GM18507 (cell line): ENCODE results near the gene CD82.

Experiments used
- DNase-seq: peaks from one replicate; pipeline ENCODE4 v3.0.0; 2011; ENCODE audit warnings: low read depth; ENCODE audit not compliant: insufficient read length; ENCODE audit errors: extremely low spot score
- FAIRE-seq: peaks from 2 replicates; lab custom pipeline; 2011; peaks lifted over from hg19 to GRCh38; lab: Jason Lieb, UNC

Gene CD82

GRCh38 chr11:44572884-44573283 lies 7.4 kb downstream of the CD82 start:
- FAIRE-seq (no peak), DNase-seq (no peak)

- FAIRE-seq (peak; percentile 35), DNase-seq (no peak)
Observed at GRCh38 chr11:44573333-44573732, 7.9 kb downstream of the CD82 start.

GRCh38 chr11:44574610-44575287 lies 9.3 kb downstream of the CD82 start:
- DNase-seq (no peak), FAIRE-seq (peak; percentile 90)

- no peak for DNase-seq
- no peak for FAIRE-seq
Observed at GRCh38 chr11:44575288-44575672, 9.8 kb downstream of the CD82 start.

- DNase-seq (no peak), FAIRE-seq (no peak)
Observed at GRCh38 chr11:44575962-44576361, 10.5 kb downstream of the CD82 start.

GRCh38 chr11:44576656-44577055 lies 11.2 kb downstream of the CD82 start:
- DNase-seq, result no peak
- no peak for FAIRE-seq

- FAIRE-seq, result peak; percentile 54
- DNase-seq, result no peak
Observed at GRCh38 chr11:44577231-44577830, 11.9 kb downstream of the CD82 start.

- DNase-seq (no peak), FAIRE-seq (peak; percentile 61)
Observed at GRCh38 chr11:44578279-44578678, 12.8 kb downstream of the CD82 start.

GRCh38 chr11:44579302-44579761 lies 13.9 kb downstream of the CD82 start:
- FAIRE-seq (no peak), DNase-seq (no peak)

GRCh38 chr11:44580701-44581100 lies 15.2 kb downstream of the CD82 start:
- DNase-seq, result no peak
- FAIRE-seq, result no peak

- DNase-seq (no peak), FAIRE-seq (no peak)
Observed at GRCh38 chr11:44581246-44581645, 15.8 kb downstream of the CD82 start.

GRCh38 chr11:44582641-44583352 lies 17.3 kb downstream of the CD82 start:
- FAIRE-seq (no peak), DNase-seq (no peak)

- no peak for FAIRE-seq
- no peak for DNase-seq
Observed at GRCh38 chr11:44583353-44583669, 17.8 kb downstream of the CD82 start.

- FAIRE-seq (no peak), DNase-seq (no peak)
Observed at GRCh38 chr11:44585421-44585820, 20.0 kb downstream of the CD82 start.

GRCh38 chr11:44589301-44589700 lies 23.8 kb downstream of the CD82 start:
- DNase-seq (no peak), FAIRE-seq (no peak)

- FAIRE-seq (no peak), DNase-seq (no peak)
Observed at GRCh38 chr11:44590769-44591168, 25.3 kb downstream of the CD82 start.

GRCh38 chr11:44591557-44591956 lies 26.1 kb downstream of the CD82 start:
- FAIRE-seq (no peak), DNase-seq (no peak)

- no peak for FAIRE-seq
- DNase-seq, result no peak
Observed at GRCh38 chr11:44592125-44592940, 26.9 kb downstream of the CD82 start.

- no peak for DNase-seq
- FAIRE-seq, result no peak
Observed at GRCh38 chr11:44593251-44593650, 27.8 kb downstream of the CD82 start.

GRCh38 chr11:44595006-44595405 lies 29.5 kb downstream of the CD82 start:
- DNase-seq (no peak), FAIRE-seq (no peak)
